ENCODE results near the gene SRRM4.

GRCh38 chr12:119122047-119122446, 140.7 kb downstream of the SRRM4 start:
- TF ChIP-seq CTCF (IDR thresholded peaks at IDR 0.05 in 2 of 3, conservative IDR thresholded peaks at IDR 0.05 in 1 of 3; ENCODE audit: borderline replicate concordance in 1 of 3, insufficient read depth in 1 of 3, low read depth in 2 of 3, low read length in 2 of 3) (no peak), POLR2AphosphoS5 (IDR thresholded peaks at IDR 0.05; ENCODE audit: low read depth, low read length) (no peak), MAX (IDR thresholded peaks at IDR 0.05) (no peak), ZBTB33 (IDR thresholded peaks at IDR 0.05; ENCODE audit: extremely low read depth, insufficient replicate concordance, low read length) (no peak), TCF7L2 (IDR thresholded peaks at IDR 0.05; ENCODE audit: borderline replicate concordance, extremely low read depth, insufficient read depth, insufficient read length) (no peak), EZH2phosphoT487 (IDR thresholded peaks at IDR 0.05; ENCODE audit: borderline replicate concordance) (no peak), POLR2A (IDR thresholded peaks at IDR 0.05; ENCODE audit: borderline replicate concordance, extremely low read depth, insufficient read depth, insufficient read length) (no peak), EZH2 (IDR thresholded peaks at IDR 0.05) (no peak), SRF (IDR thresholded peaks at IDR 0.05; ENCODE audit: low read depth) (no peak), ZNF274 (IDR thresholded peaks at IDR 0.05; ENCODE audit: low read depth, low read length) (no peak), YY1 (IDR thresholded peaks at IDR 0.05; ENCODE audit: extremely low read depth, insufficient replicate concordance, low read depth, low read length) (no peak), JUND (IDR thresholded peaks at IDR 0.05) (no peak), ELF1 (IDR thresholded peaks at IDR 0.05; ENCODE audit: borderline replicate concordance, low read depth) (no peak)

All from HCT116 (cell line).